Measurements from ENCODE around the gene PER3.

Gene PER3

DNA sequence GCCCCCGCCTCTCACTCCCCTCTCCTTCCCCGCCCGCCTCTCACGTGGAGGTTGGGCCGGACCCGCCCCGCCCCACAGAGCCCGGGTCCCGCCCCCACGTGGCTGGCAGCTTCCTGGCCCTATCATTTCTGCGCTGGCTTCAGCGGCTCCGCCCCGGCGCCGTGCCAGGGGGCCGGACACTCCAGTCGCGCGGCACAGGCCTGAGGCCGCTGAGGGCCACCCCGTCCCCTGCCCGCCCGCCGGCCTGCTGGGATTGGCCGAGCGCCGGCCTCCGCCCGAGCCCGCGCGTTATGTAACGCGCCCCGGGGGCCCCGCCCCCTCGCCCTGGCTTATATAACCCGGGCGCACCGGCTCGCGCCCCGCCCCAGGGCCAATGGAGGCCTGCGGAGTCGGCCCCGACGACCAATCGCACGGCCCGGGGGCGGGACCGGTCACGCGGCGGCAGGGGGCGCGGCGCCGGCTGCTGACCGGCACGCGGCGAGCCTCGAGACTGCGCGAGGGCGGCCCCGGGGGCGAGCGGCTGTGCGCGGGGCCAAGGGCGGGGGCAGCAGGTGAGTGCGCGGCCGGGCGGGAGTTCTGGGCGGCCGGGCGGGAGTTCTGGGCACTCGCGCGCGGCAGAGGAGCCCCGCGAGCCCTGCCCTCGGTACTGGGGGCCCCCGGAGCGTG lies at the start of gene PER3:
Gene PER3, plus strand, starts transcription at position 466 of the 666 bp plus-strand sequence. CDS start 587 bp downstream, outside the sequence.
- DNase-seq (ENCODE audit: low read depth, low spot score) = peak; percentile 56

DNA sequence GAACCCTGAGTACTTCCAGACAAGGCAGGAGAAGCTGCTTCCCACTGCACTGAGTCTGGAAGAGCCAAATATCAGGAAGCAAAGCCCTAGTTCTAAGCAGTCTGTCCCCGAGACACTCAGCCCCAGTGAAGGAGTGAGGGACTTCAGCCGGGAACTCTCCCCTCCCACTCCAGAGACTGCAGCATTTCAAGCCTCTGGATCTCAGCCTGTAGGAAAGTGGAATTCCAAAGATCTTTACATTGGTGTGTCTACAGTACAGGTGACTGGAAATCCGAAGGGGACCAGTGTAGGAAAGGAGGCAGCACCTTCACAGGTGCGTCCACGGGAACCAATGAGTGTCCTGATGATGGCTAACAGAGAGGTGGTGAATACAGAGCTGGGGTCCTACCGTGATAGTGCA lies 46.0 kb upstream of the PER3 start:
- DNase-seq (ENCODE audit: low read depth, low spot score) = no peak

DNA sequence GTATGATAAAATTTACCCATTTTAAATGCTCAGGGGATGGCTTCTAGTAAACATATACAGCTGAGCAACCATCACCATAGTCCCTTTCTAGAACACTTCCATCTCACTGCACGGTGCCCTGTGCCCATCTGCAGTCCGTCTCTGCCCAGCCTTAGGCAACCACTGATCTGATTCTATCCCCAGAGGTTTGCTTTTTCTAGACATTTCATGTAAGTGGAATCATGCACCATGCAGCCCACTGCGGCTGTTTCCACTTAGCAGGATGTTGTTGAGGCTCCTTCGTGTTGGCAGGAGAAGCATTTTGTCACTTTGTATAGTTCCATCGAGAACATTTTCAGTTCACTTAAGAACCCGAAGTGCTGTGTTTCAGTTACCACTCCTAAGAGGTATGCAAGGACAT lies 40.7 kb upstream of the PER3 start:
- DNase-seq (ENCODE audit: low read depth, low spot score) = no peak

DNA sequence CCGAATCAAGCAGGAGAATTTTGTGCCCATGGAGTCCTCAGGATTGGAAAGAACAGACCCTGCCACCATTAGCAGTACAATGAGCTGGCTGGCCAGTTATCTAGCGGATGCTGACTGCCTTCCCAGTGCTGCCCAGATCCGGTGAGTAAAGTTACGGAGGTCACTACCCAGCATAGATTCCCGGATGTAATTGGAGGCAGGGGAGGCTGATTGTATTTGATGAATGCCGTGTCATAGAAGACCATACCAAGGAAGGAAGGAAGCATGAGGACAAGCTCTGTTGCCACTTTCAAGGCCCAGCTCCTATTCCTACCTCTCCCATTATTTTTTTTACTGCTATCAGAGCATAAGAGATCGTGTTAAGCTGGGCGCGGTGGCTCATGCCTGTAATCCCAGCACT lies 39.2 kb upstream of the PER3 start:
- DNase-seq (ENCODE audit: low read depth, low spot score) = no peak

DNA sequence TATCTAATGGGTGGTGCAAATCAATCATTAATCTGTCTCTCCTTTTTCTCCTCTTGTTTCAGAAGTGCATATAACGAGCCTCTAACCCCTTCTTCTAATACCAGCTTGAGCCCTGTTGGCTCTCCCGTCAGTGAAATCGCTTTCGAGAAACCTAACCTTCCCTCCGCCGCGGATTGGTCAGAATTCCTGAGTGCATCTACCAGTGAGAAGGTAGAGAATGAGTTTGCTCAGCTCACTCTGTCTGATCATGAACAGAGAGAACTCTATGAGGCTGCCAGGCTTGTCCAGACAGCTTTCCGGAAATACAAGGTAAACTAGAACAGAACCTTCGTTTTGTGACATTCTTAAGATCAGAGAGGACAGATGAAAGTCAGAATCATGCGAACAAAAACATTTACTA lies 38.3 kb upstream of the PER3 start:
- no peak for DNase-seq (ENCODE audit: low read depth, low spot score)

DNA sequence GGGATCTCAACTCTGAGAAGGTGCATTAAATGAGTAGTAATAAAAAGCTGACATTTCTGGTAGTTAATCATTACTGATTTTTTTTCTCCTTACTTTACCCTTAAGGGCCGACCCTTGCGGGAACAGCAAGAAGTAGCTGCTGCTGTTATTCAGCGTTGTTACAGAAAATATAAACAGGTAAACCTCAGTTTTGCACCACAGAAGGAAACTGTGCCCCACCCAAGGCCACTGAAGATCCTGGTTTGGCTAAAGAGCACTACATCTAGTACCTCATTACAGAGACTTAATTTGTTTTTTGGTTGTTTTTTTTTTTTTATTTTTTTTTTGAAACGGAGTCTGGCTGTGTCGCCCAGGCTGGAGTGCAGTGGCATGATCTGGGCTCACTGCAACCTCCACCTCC lies 36.5 kb upstream of the PER3 start:
- DNase-seq (ENCODE audit: low read depth, low spot score) = no peak

DNA sequence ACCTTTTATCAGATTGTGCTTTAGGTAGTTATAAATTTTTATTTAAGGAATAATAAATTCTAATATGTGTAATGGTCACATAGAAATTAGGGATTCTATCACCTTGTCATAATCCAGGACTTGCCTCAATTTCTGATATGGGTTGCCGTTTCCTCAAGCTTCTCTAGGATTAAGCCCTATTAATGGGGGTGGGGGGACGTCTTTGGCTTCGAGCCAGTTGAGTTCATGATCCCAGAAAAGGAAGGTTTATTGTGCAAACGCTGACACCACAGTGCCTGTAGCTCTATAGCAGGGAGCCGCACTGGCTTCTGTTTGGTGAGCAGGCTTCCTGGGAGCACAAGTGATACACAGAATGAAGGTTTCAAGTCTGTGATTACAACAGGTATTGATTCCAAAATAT lies 35.0 kb upstream of the PER3 start:
- DNase-seq (ENCODE audit: low read depth, low spot score) = no peak

DNA sequence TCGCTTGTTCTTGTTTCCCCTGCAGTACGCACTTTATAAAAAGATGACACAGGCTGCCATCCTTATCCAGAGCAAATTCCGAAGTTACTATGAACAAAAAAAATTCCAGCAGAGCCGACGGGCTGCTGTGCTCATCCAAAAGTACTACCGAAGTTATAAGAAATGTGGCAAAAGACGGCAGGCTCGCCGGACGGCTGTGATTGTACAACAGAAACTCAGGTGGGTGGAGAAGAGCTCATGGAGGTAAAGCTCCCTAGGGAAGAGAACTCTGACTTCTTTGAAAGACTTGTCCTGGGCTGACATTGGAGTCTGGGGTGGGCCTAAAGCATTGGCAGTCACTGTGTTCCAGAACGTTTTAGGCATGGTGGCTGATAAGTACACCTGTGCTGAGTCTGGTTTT lies 32.9 kb upstream of the PER3 start:
- no peak for DNase-seq (ENCODE audit: low read depth, low spot score)

DNA sequence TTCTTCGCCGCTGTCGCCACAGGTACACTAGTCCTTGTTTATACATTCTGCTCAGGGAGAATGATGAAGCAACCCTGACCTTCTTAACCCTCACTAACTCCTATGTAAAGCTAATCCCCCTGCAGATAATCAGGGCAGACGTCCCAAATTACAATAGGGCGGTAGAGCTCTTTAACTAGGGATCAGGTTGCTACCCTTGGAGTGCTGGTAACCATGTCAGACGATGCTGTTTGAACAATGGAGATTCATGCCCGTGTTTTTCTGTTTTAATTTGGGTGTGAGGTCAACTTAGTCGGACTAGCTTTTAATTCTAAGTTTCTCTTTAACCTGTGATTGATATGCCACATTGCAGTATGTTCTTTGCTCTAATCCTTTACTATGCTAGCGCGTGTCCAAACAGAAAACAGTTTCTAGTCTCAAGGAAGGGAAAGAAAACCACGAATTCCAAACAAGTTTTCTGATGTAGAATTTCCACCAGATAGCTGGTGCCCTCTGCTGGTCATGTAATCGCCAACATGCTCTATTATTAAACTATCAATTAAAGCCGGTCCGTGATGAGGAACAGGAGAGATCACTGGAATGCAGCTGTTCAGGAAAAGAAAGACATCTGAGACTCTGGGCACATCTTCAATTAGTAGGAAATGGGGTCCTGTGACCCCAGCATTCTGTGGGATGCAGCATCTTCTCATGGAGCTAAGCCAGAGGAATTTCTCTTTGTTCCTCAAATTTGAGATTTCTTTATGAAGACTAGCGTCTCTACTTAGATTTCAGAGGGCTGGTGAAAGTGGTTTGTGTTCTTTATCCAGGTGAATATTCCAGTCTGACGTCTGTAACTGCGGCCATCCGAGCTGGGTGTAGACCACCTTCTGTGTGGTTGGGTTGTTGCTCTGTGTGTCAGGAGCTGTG lies 31.3 kb upstream of the PER3 start:
- DNase-seq (ENCODE audit: low read depth, low spot score) = peak; percentile 61

DNA sequence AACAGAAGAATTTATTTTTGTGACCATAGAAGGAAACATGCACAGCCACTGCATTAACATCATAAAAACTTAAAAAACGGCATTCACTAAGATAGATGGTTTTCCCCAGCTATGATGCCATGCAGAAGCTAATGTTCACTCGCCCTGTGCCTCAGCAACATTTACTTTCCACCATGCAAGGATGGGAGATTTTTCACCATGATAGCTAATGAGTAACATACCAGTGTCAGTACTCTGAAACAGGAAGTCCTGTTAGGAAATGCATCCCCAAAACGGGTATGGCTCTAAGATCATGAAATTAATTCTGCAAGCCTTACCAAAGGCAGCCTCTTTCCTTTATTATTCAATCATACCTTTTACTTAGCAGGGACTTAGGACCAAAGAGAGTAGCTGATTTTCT lies 30.4 kb upstream of the PER3 start:
- no peak for DNase-seq (ENCODE audit: low read depth, low spot score)

DNA sequence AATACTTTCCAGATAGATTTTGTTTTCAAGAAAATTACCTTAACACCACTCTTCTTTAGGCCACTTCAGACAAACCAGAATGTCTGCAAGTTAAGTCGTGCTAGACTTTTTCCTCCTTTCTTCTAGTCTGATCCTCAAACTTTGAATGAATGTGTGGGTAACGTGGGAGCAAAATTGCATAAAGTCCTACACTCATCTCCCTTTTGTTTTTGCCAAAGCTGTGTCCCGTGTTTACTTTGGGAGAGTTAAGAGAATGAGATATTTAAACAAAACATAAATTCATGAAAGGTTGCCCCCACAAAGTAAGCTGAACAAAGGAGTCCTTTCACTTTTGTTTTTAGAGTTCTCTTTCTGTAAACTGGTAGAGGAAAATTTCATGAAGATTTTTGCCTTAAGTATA lies 29.9 kb upstream of the PER3 start:
- DNase-seq (ENCODE audit: low read depth, low spot score) = no peak

DNA sequence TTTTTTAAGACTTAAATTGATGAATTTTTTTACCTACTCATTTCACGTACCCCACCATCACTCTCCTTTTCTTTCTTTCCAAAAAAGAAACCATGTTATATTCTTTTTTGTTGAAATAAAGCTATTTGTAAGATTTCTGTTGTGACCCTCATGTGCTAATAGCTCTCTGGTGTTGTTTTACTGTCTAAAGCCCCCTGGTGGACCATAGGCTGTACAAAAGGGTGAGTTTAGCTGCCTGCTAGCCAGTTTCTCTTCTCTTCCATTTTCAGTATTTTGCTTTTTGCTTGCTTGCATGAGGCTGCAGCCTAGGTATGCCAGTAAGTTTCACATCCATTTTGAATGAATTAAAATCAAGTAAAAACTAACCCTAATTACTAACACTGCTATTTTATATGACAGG lies 28.6 kb upstream of the PER3 start:
- no peak for DNase-seq (ENCODE audit: low read depth, low spot score)

DNA sequence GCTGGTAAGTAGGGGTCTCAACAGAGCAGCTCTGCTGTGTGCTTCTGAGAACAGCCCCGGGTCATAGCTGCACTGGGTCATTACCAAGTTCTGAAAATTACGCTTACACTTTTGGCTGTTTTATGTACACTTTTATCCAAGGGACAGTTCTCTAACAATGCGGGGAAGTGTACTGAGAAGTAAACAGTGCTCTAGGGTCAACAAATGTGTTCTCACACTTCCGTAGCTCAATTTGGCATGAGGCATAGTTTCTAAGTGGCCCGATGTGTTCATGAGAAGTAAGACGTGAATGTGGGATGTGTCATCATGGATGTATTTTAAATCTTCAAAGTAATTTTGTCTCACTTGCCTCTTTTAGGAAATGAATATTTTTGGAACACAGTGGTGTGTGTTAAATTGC lies 23.8 kb upstream of the PER3 start:
- DNase-seq (ENCODE audit: low read depth, low spot score) = no peak

DNA sequence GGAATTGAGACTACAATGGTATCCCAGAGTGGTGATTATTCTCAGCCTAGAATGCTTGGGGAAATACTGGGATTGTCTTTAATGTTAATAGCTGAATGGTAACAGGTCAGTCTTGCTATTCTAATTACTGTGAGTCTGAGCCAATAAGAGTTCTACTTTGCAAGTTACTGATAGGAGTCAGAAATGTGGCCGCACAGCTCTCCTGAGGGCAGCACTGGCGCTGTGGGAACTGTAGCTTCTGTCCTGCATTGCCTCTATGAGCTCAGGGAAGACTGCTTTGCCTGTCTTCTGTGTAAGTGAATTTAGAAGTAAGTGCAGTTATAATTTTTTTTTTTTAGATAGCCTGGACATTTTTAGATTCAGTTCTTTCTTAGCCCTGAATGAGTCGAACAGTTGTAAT lies 23.0 kb upstream of the PER3 start:
- no peak for DNase-seq (ENCODE audit: low read depth, low spot score)

DNA sequence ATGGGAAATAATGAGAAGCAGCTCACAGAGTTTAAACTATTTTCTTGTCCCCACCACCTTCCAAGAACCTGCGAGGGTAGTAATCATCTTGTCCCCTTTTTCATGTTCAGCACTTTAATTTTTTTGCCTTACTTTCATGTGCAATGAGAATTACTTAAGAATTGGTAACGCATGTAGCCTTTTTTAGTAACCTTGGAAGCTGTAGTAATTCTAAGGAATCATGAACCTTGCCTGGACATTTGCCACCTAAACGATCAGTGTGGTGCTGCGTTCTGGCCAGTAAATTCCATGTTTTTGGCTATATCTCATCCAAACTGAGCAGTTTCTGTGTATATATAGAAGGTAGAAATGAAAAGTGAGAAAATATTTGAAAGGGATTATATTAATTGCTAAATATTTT lies 16.9 kb upstream of the PER3 start:
- no peak for DNase-seq (ENCODE audit: low read depth, low spot score)

DNA sequence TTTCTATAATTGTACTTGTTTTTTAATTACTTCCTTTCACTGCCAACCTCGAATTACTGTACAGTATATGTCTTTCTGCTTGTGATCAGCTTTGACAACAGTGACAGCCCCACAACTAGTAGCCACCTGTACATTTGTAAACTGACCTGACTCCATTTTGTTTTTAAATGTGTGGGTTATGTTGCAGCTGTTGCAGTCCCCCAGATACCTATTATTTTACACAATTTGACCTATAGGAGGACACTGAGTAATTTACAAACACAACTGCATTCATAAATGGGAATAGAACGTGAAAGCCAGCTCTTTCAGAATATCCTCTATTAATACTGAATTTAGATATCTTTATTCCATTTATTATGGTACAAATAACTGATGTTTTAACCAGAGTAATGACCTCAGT lies 15.5 kb upstream of the PER3 start:
- no peak for DNase-seq (ENCODE audit: low read depth, low spot score)

DNA sequence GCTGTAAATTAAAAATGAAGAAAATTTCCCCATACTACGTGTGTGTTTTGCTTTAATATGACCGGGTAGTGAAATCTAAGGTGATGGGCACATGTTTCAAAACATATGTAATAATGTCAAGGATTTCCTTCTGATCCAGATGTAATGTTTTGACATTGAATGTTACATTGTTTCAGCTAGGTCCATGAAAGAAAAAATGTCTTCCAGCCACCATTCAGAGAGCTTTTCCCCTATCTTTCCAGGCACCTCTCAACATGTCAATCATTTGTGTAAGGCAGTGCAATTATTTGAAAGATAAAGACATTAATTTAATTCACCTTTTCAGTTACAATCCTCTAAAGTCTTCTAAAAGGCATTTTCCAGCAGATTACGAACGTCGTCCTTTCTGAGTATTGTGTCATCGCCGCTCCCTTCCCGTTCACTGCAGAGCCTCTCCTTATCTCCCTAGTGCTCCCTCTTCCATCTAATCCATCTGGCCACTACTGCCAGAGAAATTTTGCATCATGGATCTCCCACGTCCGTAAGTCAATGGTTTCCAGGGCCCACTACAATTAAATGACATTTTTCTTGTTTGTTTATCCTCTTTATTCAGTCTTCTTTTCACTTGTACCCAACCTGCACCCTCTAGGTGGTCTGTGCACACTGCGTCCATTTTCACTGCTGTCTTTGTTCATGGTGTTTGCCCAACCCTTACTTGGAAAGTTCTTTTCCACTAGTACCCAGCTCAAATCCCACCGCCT lies 14.2 kb upstream of the PER3 start:
- no peak for DNase-seq (ENCODE audit: low read depth, low spot score)

DNA sequence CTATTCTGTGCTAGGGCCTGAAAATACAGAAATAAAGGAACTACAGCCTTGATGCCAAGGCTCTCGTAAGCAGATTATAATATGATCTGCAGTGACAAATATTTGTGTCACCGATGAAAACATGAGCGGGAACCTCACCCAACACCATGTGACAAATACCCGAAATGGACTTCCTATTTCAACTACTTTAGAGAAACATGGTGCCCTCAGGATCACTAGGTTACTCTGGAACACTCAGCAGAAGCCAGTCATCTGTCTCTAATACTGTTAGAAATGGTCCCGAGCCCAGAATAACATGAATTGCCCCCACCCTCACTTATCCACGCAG lies 13.5 kb upstream of the PER3 start:
- no peak for DNase-seq (ENCODE audit: low read depth, low spot score)

DNA sequence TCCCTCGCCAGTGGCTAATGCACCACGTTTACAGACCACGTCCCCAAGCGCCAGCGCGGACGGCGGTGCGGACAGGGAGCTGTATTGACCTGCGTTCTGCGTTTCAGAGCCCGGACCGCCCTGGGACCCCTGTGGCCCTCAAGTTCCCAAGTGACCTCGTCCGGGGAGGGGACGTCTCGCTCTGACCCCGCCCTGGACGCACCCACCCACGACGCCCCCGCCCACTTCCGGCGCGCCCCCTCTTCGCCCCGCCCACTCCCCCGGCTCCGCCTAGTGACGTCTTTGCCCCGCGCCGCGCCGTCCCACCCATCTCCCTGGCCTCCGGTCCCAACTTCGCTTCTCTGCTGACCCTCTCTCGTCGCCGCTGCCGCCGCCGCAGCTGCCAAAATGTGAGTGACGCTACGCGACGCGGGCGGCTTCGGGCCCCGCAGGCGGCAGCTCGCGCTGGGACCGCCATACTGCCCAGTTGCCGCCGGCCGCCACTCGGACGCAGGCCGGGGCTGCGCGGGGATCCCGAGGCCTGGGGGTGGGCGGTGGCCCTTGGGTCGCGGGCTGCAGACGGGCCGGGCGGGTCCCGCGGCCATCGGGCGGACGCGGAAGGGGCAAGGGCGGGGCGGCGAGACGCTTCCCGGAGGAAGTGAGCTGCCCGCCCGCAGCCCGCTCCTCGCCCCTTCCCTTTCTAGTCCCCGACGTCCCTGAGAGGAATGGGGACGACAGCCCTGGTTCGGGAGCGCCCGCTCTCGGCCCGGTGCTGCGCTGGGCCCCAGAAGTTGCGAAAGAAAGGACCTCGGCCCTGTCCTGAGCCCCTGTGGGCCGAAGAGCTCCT lies 12.9 kb upstream of the PER3 start, which contains the start of gene VAMP3:
Gene VAMP3, plus strand, starts transcription at position 300 of the 826 bp plus-strand sequence. Its CDS starts 88 bp downstream, at position 388.
- no peak for DNase-seq (ENCODE audit: low read depth, low spot score)

DNA sequence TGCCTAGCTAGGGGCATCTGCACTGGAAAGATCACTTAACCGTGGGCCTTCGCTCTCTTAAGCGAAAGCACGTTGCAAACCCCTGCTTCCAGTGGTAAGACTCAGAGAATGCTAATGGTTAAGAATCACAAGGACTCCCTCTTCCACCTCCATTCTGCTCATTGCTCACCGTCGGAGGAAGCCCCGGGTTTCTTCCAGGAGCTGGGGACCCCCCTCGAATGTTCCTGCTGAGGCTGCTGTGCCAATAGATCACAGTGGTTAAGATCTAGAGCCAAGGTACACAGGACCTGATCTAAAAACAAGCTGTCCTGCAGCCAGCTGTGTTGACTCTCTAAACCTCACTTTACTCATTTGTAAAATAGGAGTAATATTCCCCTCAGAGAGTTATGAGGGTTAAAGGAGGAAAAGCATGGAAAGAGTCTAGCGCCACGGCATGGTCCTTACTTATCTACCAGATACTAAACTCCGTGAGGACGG lies 12.2 kb upstream of the PER3 start:
- DNase-seq (ENCODE audit: low read depth, low spot score) = no peak

DNA sequence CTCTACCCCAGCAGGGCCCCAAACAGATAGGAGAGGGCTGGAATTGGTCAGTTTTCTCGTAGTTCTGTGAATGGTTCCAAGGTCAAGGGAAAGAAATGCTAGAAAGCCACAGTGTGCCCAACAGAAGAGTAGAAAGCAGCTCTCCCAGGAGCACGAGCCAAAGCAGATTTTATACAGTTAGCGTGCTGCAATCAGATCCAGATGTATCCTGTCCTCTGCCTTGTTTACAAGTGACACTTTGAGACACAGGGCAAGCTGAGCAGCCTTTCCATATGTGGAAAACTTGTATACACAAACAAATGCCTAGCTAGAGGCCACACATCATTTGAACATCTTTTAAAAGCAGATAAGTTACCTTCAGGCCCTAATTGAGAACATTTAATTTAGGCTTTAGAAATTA lies 6.5 kb upstream of the PER3 start:
- no peak for DNase-seq (ENCODE audit: low read depth, low spot score)
